NCI-H774 (cell line): ENCODE data around the gene LSAMP.

Experiments
- DNase-seq: peaks from one replicate; lab custom pipeline; 2025; lab: John Stamatoyannopoulos, UW

Gene LSAMP

GRCh38 chr3:116052602-116053001 is 392.7 kb downstream of the LSAMP start:
- no peak for DNase-seq

DNA sequence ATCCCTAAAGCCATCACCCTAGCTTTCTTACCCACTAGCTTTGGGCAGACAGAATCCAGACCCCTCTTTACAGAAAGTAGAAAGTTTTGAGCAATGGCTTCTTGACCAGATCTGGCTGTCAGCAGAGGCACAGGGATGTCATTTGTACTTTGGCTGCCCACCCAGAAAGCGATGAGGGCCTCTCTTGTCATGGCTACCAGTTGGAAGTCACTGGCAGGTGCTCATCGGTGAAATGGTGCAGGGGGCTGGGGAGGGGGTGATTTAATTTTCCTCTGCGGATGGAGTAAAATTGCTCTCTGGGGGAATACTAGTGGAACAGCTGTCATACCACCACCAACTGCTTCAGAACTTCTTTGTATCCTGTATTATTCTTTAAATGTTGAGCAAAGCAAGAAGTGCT is 393.7 kb downstream of the LSAMP start:
- no peak for DNase-seq

DNA sequence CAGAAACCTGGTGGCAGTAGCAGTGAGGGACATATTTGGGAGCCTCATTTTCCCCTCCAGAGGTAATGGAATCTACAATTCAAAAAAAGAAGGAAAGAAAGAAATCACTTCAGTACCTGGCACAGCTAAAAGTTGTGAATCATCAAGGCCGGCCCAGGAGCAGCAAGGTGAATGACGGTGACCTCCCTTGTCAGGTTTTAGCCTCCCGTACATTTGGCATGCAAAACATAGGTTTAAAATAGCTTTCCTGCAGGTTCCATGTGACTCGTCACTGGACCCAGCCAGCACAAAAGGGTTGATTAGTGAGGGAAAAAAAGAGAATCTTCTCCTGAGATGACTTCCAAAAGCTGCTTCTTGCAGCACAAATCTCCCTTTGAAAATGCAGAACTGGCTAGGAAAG is 394.2 kb downstream of the LSAMP start:
- DNase-seq, result no peak

DNA sequence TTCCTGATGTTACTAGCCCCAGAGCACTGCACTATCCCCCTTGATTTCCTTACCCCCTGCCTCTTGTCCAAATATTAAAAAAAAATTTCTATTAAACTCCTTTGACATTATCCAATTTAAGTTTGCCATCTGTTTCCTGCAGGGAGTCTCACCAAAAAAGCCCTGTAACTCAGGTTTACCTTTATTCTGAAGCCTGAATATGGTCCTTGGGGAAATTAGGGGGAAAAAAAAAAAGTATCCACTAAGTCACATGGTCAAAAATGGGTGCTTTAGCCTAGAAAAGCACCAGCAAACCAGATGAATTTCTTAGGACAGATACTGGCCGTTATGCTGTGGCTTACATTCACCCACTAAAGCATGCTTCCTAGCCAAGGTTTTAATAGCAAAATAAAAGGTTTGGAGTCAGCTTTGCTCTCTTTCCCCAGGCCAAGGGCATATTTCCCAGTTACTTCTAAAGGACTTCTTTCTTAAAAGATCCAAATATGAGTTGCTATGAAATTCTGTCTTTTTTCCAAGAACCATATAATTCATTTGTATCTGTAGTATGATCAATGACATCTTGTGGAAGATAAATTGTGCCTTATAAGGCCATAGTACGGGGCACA is 394.9 kb downstream of the LSAMP start:
- no peak for DNase-seq

GRCh38 chr3:116048991-116049390 is 396.3 kb downstream of the LSAMP start:
- DNase-seq, result no peak

DNA sequence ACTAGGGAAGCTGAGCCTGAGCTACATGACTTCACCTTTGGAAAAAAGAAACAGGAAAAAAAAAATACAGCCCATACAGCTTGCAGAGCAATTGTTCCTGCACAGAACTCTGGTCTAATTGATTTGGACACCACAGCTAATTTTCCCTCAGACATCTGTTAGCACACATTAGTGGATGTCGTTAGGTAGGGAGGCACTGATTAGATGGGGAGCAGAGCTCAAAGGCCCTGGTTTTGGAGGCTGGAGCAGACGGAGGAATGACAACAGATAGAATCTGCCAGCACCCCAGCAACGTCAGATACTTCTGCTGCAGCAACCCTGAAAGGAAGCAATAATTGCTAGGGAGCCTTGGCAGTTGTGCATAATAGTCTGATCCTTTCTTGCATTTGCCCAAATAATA is 398.9 kb downstream of the LSAMP start:
- DNase-seq, result no peak

- no peak for DNase-seq
These were observed 400.0 kb downstream of the LSAMP start for GRCh38 chr3:116045314-116045713.

GRCh38 chr3:116040152-116040551 is 405.1 kb downstream of the LSAMP start:
- DNase-seq, result no peak

GRCh38 chr3:116039651-116039985 is 405.7 kb downstream of the LSAMP start:
- no peak for DNase-seq

GRCh38 chr3:116038968-116039650 is 406.2 kb downstream of the LSAMP start:
- no peak for DNase-seq

DNA sequence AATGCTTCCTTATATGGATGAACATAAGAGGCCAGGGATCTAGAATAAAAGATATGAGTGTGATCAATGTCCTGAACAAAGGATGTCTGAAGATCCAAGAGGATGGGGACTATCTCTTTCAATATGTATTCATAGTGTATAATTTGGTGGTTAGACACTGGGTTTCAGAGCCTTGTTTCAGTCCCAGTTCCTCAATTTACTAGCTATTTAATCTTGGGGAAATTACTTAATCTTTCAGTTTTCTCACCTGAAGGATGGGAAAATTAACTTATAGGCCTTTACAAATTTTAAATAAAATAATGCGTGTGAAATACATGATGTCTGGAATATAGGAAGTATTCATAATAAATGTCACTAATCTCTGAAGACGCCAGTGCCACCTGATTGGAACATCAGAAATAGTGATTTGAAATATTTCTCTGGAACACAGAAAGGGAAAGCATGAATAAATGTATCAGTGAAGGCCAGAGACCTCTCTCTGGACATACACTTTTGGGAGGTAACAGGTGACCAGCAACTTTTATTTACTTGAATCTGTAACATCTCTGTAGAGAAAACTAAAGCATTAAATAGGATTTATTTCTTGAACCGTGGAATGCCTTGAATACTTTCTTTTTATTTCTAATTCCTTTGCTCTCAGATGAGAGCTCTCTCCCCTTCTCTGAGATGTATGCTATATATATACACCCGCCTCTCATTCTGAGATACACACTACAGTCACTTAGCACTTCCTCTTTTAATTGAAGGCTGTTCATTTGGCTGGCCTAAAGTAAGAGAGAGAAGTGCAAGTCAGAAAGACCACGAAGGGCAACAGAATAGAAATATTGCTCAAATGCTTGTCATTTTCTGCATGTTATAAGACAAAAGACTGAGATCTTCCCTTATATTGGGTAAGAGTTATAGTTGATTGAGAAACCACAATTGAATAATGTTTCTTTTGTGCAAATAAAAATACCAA is 407.1 kb downstream of the LSAMP start:
- DNase-seq, result no peak

GRCh38 chr3:116035429-116035828 is 409.9 kb downstream of the LSAMP start:
- no peak for DNase-seq

- DNase-seq, result no peak
These were observed 410.5 kb downstream of the LSAMP start for GRCh38 chr3:116034794-116035193.

GRCh38 chr3:116034086-116034485 is 411.2 kb downstream of the LSAMP start:
- DNase-seq, result no peak

DNA sequence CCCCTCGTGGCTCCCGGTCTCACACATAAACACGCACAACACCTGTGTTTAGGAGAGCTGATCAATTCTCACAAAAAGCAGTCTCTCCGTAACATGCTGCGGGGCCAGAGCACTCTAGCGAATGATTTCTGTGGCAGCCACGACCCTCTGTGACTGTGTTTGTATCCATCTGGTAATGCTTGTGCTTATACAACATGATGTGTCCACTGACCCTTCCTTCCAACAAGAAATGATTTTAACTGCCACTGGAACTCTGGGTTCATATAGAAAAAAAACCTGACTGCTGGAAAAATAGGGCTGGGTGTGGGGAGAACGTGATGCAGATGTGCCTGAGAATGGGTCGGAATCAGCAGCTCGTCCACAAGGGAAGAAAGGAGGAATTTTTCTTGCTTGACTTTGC is 411.8 kb downstream of the LSAMP start:
- DNase-seq, result no peak

DNA sequence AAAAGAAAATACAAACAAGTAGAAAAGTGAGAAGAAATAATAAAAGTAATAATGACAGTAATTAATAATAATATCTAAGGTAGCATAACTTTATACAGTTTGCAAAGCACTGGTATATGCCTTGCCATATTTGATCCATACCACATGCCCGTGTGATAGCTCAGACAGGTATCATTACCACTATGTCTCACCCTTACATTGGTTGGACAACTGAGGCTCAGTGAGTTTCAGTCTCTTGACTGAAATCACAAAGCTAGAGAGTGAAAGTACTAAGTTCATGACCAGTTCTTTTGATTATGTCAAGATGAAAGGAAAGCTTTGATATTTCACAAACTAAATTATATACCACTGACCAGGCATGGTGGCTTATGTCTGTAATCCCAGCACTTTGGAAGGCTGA is 413.1 kb downstream of the LSAMP start:
- no peak for DNase-seq

GRCh38 chr3:116030131-116030850 is 415.0 kb downstream of the LSAMP start:
- no peak for DNase-seq

GRCh38 chr3:116029266-116029665 is 416.0 kb downstream of the LSAMP start:
- no peak for DNase-seq

- DNase-seq, result no peak
These were observed 417.1 kb downstream of the LSAMP start for GRCh38 chr3:116028157-116028556.

- no peak for DNase-seq
These were observed 424.3 kb downstream of the LSAMP start for GRCh38 chr3:116020989-116021388.

GRCh38 chr3:116020495-116020894 is 424.8 kb downstream of the LSAMP start:
- no peak for DNase-seq

- no peak for DNase-seq
These were observed 426.0 kb downstream of the LSAMP start for GRCh38 chr3:116019254-116019763.
